HL-60 (cell line): Measurements from ENCODE around the gene KCTD14.

Experiments
- DNase-seq, 2 experiments: peaks; one replicate each; pipeline ENCODE4 v3.0.0-alpha.2; 2010 to 2020; ENCODE audit warnings: low read depth in 1 of 2, low spot score in 1 of 2
- H3K27ac ChIP-seq: fragments of 250-450 bp; sonication (Bioruptor Pico); replicated peaks from 2 replicates; pipeline ENCODE4 v1.5.1; 2020; ENCODE audit warnings: mild to moderate bottlenecking, moderate library complexity
- H3K27me3 ChIP-seq: fragments of 250-450 bp; sonication (Bioruptor Pico); 2 replicates; pipeline ENCODE4 v1.5.1; 2021; ENCODE audit warnings: mild to moderate bottlenecking, moderate library complexity; ENCODE audit not compliant: insufficient read depth, poor library complexity, severe bottlenecking
- H3K4me3 ChIP-seq: replicated peaks from 2 replicates; pipeline ENCODE4 v1.5.1; 2011; ENCODE audit warnings: mild to moderate bottlenecking, control low read depth, low read length; ENCODE audit not compliant: insufficient read depth
- CTCF ChIP-seq: IDR thresholded peaks from one replicate; pipeline ENCODE4 v1.5.1; 2011; ENCODE audit warnings: low read length, control low read depth, inconsistent platforms; ENCODE audit not compliant: insufficient read depth
- GABPA ChIP-seq: IDR thresholded peaks from 2 replicates; pipeline ENCODE4 v1.6.1; 2012; ENCODE audit warnings: low read depth
- POLR2AphosphoS5 ChIP-seq: IDR thresholded peaks from 2 replicates; pipeline ENCODE4 v1.6.1; 2012; ENCODE audit warnings: low read depth
- REST ChIP-seq: IDR thresholded peaks from 2 replicates; pipeline ENCODE4 v1.6.1; 2012; ENCODE audit warnings: low read depth; ENCODE audit not compliant: insufficient replicate concordance
- SPI1 ChIP-seq: IDR thresholded peaks from 2 replicates; pipeline ENCODE4 v1.6.1; 2012; ENCODE audit warnings: low read depth, mild to moderate bottlenecking, borderline replicate concordance

The KCTD14 gene

GRCh38 chr11:78062671-78063070 is 39.6 kb upstream of the KCTD14 start:
- TF ChIP-seq CTCF: no peak
- TF ChIP-seq POLR2AphosphoS5: no peak
- no peak for TF ChIP-seq SPI1
- no peak for TF ChIP-seq REST
- TF ChIP-seq GABPA: no peak
- Histone ChIP-seq H3K27ac (no peak overlapping the region), H3K4me3 (no peak overlapping the region), H3K27me3 (no peaks in the 10 kb centered on the region)
- no peak for DNase-seq

- Histone ChIP-seq H3K27me3 (no peaks in the 10 kb centered on the region), H3K27ac (no peak overlapping the region), H3K4me3 (no peak overlapping the region)
- no peak for DNase-seq
- TF ChIP-seq POLR2AphosphoS5 (no peak), CTCF (no peak), SPI1 (no peak), REST (no peak), GABPA (no peak)
Observed at GRCh38 chr11:78061921-78062311, 38.8 kb upstream of the KCTD14 start.

- Histone ChIP-seq H3K4me3 (no peak overlapping the region), H3K27ac (no peak overlapping the region; the same call in 1 of the 2 replicates), H3K27me3 (no peaks in the 10 kb centered on the region)
- 0 out of 2 replicates have a peak, but pooled peaks have one; percentile 1 for TF ChIP-seq SPI1
- no peak for TF ChIP-seq POLR2AphosphoS5
- TF ChIP-seq GABPA: no peak
- TF ChIP-seq REST: no peak
- peak in 1 of 2 experiments; percentile 53 for DNase-seq
Observed at GRCh38 chr11:78061088-78061920, 38.2 kb upstream of the KCTD14 start.
